Hepatocyte (in vitro differentiated cells): ENCODE measurements around the gene FAM193B.

Experiments used
- EZH2 ChIP-seq: fragments of 200-600 bp; sonication (generic); IDR thresholded peaks from 2 replicates; pipeline ENCODE4 v1.6.1; 2016; ENCODE audit warnings: antibody characterized with exemption, mild to moderate bottlenecking, borderline replicate concordance
- TF ChIP-seq, protein P1 (sequence below): fragments of 200-600 bp; sonication (generic); IDR thresholded peaks from 2 replicates; pipeline ENCODE4 v1.5.1; 2016; ENCODE audit warnings: antibody characterized with exemption, mild to moderate bottlenecking; ENCODE audit not compliant: poor library complexity

DNA sequence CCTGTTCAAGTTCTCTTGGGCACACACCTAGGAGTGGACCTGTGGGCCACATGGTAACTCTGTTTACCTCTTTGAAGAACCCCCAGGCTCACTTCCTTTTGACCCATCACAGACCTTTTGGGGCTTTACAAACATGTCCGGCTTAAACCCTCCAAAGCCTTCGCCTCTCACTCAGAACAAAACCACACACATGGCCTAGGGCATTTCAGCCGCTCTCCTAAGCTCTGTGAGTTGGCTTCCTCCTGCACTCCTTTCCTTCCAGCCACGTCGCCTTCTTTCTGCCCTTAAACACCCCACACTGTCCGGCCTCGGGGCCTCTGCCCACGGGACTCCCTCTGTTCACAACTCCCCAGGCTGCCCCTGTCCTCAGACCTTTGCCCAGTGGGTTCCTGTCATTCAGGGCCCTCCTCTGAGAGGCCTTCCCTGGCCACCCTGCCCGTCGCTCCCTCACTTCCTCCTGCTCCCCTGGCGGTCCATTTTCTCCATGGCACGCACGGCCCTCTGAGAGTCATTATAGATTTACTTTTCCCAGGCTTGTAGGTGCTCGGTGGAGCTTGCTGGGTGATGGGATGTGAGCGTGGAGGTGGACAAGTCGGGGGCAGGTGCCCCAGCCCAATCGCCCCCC, 46.7 kb downstream of the FAM193B start:
- TF ChIP-seq, protein P1, sequence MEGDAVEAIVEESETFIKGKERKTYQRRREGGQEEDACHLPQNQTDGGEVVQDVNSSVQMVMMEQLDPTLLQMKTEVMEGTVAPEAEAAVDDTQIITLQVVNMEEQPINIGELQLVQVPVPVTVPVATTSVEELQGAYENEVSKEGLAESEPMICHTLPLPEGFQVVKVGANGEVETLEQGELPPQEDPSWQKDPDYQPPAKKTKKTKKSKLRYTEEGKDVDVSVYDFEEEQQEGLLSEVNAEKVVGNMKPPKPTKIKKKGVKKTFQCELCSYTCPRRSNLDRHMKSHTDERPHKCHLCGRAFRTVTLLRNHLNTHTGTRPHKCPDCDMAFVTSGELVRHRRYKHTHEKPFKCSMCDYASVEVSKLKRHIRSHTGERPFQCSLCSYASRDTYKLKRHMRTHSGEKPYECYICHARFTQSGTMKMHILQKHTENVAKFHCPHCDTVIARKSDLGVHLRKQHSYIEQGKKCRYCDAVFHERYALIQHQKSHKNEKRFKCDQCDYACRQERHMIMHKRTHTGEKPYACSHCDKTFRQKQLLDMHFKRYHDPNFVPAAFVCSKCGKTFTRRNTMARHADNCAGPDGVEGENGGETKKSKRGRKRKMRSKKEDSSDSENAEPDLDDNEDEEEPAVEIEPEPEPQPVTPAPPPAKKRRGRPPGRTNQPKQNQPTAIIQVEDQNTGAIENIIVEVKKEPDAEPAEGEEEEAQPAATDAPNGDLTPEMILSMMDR: no peak
- TF ChIP-seq EZH2: no peak
